HuH-7.5 (cell line): Measurements from ENCODE around the gene GMDS.

Experiments used
- DNase-seq: peaks from one replicate; pipeline ENCODE4 v3.0.0; 2011; ENCODE audit warnings: low spot score

GMDS gene

DNA sequence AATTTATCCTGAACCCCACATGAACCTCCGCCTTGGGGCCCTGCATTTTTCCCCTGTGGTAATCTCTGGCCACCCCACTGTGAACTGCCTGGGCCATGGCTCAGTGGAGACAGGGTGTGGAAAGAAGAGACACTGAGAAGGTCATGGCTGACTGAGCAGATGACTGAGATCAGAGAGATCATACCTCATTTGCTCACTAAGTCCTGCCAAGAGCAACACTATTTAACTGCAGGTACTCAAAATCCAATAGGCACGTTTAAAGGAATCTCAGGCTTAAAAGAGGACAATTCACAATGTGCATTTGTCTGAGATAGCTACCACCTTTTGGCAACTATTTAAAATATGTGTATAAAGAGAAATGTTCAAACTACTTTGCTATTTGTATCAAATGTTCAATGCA, 305.0 kb downstream of the GMDS start:
- no peak for DNase-seq

DNA sequence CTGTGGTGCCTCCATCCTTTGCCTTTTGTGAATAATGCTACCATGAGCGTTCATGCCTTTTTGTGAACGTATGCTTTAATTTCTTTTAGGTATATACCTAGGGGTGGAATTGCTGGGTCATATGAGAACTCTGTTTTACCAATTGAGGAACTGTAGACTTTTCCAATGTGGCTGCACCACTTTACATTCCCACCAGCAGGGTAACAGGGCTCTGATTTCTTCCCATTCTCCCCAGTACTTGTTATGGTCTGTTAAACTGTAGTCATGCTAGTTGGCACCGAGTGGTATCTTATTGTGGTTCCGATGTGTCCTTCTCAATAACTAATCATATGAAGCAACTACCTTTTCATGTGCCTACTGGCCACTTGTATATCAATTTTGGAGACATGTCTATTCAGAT, 312.1 kb downstream of the GMDS start:
- no peak for DNase-seq

DNA sequence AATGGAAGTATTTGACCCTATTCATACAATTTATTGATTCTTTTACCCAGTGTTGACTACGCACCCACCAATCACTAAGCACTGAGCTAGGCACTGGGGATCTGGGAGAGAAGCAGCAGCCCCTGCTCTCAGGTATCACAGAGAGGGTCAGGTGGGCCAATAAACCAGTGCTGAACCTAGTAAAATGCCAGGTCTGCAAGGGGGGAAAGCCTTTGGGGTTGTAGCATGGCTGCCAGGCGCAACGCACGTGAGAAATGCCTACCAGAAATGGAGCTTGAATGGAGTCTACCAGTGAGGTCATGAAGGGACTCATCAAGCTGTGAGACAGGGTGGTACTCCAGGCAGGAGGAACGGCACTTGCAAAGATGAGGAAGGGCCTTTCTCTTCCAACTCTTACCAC, 313.6 kb downstream of the GMDS start:
- no peak for DNase-seq

DNA sequence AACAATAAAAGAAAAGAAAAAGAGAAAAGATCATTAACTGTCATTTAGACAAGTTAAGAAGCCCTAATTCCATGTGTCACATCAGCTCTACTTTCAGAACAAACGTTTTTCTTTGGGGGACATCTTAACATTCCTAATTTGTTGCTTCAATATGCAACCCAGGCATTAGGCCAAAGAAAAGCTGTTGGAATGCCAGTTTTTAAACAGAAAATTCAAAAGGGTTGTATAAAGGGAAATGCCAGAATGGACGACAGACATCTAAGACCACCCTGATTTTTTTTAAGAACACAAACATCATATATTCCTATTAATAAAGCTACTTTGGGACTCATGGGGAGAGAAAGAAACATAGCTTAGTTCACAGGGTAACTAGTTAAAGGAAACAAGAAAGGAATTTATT, 315.0 kb downstream of the GMDS start:
- no peak for DNase-seq

DNA sequence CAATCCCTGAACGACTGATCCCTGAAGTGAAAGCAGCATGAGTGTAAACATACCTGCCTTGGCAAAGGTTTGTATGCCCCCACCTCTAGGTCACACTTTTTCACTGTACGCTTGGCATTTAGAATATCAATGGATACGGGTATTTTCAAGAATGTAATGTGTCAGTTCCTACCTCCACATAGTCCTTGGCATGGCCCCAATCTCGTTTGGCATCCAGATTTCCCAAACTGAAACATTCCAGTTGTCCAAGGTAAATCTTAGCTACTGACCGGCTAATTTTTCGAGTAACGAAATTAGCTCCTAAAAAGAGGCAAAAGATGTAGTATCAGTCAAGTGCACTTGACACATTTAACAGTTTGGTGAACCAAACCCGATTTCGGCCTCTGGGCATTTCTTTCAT, 315.5 kb downstream of the GMDS start:
- no peak for DNase-seq

DNA sequence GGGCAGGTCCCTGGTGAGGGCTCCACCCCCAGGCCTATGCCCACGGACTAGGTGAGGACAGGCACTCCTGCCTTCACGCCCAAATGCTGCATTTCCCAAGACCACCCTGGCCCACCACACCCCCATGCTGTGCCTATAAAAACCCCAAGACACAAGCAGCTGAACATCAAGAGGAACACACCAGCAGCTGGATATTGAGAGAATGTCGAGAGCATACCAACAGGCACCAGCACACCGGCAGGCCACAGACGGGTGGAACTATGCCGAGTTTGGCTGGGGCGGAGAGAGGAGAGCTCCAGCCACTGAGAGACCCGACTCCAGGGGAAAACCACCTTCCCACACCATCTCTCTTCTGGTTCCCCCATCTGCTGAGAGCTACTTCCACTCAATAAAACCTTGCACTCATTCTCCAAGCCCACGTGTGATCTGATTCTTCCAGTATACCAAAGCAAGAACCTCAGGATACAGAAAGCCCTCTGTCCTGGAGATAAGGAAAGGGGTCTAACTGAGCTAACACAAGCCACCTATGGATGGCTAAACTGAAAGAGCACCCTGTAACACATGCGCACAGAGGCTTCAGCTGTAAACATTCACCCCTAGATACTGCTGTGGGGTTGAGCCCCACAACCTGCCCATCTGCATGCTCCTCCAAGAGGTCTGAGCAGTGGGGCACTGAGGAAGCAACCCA, 319.5 kb downstream of the GMDS start:
- DNase-seq: no peak

DNA sequence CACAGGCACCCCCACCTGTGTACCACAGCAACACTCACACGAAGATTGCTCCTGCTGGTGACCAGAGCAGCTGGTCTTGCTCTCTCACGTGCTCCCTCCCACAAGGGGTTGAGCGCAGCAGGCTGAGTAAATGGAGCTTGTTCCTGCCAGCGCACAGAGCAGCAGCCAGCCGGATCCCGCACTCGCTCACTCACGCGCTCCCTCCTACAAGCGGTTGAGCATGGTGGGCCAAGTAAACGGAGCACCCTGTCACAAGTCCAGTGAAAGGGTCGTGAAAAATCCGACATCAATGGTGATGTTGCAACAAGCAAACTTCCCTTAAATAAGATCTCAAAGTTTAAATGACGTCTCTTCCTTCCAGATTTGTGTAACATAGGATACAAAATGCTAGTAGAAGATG, 322.0 kb downstream of the GMDS start:
- no peak for DNase-seq

DNA sequence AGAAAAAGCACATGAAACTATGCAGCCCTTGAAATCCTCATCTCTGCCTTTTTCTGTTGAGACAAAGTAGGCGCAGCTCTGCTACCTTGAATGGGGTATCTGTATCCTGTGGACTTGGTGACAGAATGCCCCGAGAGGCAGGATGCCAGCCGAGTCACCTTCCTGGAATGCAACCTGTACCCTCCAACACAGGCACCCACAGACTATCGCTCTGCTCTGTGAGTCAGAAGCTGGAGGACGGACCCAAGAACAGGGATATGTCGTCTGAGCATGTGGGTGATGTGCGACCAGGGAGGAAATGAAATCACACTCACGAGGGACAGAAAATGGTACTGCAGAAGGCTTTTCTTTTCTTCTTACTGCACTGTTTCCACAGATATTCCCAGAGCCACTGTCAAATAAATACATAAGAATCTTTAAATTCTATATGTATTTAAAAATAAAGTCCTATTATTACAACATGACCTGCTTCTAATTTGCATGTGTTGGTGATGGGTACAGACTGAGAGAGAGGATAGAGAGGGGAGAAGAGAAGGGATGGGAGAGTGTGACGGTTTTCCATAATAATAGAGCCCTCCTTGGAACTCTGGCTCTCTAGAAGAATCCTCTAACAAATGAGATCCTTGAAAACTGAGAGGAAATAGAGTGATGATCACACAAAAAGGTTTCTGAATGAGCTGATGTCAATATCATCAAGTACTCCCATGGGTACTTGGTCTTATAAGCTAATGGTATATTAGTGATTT, 327.6 kb downstream of the GMDS start:
- no peak for DNase-seq

DNA sequence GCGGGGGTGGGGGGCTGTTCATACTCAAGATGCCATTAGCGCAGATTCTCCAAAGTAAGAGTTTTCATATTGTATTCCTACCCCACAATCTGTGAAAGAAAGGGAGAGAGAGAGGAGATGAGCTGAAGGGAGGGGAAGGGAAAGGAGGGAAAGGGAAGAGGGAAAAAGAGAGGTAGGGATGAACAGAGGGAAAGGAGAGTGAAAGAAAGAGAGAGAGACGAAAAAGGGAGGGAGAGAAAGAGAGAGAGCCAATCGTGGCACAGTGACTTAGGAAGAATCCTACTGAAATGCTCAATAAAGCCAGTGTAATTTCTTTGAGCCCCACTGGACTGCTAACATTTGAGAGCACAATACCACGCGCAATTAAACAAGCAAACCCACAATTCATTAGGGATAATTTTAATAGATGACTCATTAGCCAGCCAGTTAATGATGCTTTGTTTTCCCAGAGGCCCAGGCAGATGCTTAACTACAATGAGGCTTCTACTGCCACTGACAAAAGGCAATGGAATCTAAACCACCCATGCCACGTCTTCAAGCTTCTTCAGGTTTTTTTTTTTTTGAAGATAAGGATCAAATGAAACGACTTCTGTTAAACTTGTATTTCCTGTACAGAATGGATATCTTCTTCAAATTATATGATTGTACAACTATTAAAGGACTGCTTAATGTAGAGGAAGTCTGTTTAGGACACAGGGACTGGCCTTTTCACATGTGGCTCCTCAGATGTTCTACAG, 328.9 kb downstream of the GMDS start:
- DNase-seq: no peak

DNA sequence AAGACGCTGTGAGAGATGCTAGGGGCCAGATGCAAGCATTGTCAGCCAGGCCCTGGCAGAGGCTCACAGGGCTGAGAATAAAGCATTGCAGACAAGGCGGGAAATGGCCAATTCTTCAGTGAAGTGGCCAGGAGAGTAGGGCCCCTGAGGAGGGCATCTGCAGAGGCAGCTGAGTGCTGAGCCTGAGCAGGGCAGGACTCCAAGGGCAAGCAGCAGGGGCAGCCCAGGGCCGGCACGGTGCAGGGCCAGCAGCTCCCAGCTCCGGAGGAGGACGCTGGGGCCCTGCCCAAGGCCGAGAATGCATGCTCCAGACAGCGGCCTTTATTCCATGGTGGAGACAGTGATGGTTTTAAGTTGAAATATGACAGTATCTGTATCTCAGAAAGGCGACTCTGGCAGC, 330.2 kb downstream of the GMDS start:
- no peak for DNase-seq

DNA sequence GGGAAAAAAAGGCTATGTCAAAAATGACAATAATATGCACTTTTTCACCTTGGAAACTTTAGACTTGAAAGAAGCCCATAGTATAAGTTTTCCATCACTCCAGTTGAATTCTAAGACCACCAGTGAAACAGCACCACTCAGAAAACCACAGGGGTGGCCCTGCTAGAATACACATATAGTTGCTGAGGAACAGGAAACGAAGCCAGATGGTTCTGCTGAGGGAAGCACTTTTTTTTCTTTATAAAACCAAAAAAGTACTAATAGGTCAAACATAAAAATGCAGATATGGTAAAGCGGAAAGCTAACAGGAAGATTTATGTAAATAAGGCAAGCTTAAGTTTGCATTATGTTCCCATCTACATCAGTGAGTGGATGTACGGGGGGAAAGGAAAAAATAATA, 331.8 kb downstream of the GMDS start:
- no peak for DNase-seq

DNA sequence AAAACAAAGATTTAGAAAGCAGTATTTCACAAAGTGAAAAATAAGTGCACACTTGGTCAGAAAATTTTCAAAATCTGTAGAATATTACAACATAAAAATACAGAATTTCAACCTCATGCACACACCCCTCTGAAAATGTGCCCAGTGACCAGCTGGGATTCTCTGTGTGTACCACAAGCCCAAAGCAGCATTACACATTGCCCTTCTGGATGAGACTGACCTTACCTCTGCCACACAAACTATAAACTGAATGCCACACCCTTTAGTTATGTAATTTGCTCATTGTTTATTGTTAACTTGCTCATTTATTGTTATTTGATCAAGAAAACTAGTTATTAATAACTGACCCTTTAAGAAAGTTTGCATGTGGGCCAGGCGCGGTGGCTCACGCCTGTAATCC, 332.7 kb downstream of the GMDS start:
- no peak for DNase-seq

DNA sequence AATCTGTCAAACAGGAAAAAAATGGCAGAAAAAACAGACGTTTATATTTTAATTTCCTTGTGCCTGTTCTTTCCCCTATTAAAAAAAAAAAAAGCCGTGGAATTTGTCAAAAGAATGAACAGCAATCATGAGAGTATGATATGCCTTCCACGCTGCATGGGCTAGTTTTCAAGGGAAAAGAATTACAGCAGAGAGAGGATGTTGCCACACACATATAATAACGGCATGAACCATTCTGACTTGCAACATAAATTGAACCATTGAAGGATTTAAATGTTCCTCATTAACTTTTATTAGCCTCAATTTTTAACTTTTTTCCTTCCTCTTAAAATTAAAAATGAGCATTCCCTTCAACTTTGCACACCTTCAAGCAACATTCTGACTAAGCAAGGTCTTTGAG, 333.9 kb downstream of the GMDS start:
- DNase-seq: no peak

DNA sequence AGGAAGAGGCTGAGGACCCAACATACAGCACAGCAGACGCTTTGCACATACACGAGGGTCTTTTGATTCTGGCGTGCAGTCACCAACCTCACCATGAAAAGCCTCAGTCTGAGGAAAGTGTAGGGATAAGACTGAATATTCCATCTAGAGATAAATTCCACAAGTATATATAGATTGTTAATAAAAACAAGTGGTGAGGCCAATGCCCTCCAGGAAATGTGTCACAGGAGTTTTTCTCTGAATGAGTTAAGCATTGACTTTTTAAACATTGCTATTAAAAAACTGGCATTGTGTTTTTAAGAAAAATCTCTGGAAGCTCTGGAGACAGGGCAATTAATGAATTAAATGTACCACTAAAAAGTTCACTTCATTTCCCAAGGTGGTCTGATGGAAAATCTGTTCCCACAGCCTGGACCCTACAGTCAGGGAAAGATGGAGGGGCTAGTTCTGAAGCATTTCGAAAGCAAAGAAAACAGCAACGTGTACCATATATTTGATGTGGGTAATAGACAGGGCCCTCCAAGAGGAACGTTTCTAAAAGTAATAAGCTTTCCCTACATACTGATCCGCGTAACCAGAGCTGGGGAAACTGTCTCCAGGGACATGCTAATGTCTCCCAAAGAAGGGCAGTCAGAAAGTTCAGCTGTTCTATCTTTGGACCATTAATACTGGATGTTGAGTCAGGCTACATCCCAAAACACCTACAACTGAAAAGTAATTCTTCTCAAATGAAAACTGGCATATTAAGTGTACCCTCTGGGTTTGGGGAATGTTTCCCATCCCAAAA, 334.6 kb downstream of the GMDS start:
- no peak for DNase-seq

DNA sequence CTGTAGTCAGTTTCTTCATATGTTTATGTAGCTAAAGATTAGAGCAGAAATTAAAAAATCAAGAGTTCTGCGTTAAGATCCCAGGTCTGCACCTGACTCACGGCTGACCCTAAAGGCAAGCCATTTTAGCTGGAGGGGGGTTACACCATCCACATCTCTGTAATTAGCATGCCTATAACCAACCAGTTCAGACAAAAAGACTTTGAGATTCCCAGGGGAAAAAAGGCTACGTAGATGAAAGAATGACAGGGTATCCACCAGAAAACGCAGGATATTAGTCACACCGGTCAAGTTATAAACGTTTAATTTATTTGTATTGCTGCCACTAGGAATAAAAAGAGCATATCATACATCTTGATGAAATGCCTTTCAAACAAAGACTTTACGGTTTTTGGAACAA, 336.6 kb downstream of the GMDS start:
- DNase-seq: no peak

DNA sequence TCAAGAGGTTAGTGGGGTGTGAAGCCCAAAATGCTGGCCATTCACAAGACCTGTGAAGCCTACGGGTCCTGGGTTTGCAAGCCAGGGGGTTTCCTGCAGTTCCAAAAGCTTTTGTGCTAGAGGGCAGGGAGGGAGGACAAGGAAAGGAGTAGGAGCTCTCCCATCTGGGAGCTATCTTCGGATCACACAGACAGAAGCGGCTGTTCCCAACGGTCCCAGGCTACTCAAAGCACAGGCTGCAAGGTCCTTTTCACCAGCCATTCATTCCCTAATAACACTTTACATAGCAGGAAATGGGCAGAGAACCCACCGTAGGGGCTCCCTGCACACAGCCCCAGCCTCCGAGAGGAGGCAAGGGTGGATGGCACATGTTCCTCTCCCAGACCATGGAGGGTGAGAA, 338.8 kb downstream of the GMDS start:
- DNase-seq: no peak

DNA sequence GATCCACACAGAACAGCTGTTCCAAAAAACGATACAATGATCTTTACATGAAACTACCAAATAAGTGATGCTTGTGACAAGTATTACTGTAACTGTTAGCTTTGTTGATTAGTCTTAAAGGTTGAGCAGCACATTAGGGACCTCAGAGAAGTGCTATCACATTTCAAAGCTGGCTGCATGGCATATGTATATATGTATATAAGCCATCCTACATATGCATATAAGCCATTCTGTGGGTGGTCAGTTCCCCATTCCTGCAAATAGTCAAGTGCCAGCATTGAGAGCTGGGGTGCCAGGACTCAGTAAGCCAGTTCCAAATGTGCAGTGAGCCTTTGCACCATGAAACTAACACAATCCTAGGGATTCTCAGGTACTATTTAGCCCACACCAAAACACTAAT, 339.4 kb downstream of the GMDS start:
- no peak for DNase-seq

DNA sequence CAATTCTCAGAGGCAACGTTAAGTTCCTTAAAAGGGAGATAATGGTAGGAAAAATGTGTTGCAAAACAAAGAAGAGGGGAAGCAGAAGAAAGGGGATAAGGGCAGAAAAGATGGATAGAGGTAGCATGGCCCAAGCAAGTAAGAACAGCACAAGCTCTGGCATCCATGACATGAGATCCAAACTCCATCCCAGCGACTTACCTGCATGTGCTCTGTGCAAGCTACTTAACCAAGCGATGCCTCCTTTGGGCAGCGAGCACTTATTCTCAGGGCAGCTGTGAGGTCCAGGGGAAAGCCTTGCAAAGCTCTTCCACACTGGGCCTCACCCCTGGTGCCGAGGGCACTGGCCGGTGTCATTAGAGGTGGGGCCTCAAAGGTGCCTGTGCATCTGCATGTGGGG, 340.5 kb downstream of the GMDS start:
- no peak for DNase-seq

DNA sequence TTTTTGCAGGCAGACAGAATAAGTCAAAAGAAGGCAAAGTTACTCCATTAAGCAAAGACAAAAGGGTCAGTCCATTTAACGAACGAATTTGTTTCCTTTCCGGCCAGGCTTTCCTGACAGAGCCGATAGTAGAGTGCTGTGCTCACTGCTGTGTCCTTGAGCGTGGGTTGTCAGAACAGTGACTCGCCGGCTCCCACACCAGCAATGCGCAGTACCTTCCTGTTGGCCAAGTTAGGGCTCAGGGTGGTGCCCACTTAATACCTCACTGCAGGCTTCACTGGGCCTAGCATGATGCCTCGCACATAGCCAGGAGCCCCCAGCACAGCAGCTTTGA, 341.0 kb downstream of the GMDS start:
- no peak for DNase-seq

DNA sequence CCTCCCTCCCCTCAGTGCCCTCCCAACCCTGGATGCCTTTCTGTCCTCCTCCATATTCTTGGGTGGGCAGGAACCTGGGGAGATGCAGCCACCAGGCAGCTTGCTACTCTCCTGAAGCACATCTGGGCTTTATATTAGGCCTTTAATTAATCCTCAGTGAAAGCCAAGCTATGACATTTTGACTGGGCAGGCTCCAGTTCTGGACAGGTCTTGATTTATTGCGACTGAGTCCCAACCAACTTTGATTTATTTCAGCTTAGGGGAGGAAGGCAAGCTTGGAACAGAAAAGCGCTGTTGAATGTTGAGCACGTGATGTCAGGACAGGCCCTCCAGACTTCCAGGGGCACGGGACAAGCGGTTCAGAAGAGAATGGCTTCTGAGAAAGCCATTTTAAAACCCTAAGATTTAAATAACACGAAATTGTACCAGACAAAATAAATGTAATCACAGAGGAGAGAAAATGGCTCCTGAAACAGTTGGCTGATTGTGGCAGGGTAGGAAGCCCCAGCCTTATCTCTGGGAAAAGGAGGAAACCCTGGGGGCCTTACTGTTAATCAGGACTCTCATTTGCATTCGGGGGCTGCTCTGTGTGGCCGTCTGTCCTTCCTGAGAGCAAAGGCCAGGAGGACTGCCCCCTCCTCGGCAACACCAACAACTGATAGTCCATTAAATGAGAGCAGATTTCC, 341.5 kb downstream of the GMDS start:
- no peak for DNase-seq

DNA sequence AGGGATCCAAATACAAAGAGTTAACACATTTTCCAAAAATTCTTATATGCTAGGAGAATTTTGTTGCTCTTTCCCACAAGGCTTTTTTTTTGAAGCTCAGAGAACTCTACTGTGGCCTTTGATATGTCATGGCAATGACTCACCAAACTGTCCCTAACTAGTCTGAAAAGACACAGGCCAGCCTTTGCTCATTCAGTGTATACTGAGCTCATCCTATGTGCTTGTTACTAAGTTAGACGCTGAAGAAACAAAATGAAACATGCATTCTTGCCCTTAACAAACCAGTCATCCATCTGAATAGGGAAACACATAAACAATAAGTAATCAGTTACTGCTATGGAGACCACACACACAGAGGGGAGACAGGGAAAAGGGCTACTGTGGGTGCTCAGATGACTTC, 343.8 kb downstream of the GMDS start:
- DNase-seq: no peak

DNA sequence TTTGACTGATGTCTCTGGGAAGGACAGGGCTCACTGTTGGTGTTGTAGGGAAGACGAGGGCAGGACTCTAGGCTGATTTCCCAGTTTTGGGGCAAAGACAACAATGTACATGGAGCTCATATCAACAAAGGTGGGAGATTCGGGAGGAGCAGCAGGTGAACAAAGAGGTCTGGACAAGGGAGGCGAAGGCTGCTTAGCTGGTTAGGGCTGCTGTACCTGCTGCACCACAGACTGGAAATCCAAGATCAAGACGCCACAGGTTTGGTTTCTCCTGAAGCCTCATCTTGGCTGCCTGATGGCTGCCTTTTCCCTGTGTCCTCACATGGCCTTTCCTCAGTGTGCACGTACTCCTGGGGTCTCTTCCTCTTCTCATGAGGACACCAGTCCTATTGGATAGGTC, 348.5 kb downstream of the GMDS start:
- no peak for DNase-seq
